OCI-LY1 (cell line): Measurements from ENCODE around the gene COMMD4.
"Not testable (repeated sequence)": the region's sequence is repeated elsewhere in the genome, so short reads cannot be mapped to it uniquely, and the experiment has no call there.

Source experiments
- H2AFZ ChIP-seq: fragments of 200-600 bp; sonication (generic), shearing (Covaris generic); 2 replicates; pipeline ENCODE4 v1.6.0; 2014; ENCODE audit warnings: antibody characterized with exemption, mild to moderate bottlenecking, low read length
- H3F3A ChIP-seq: fragments of 200-600 bp; sonication (generic), shearing (Covaris generic); 2 replicates; pipeline ENCODE4 v1.6.0; 2014; ENCODE audit warnings: mild to moderate bottlenecking, antibody characterized with exemption, low read length, moderate library complexity; ENCODE audit not compliant: insufficient read depth
- H3K27ac ChIP-seq: fragments of 200-600 bp; sonication (generic); 2 replicates; pipeline ENCODE4 v1.5.1; 2014; ENCODE audit warnings: low read length, mixed run types, mild to moderate bottlenecking, low read depth; ENCODE audit not compliant: poor library complexity, severe bottlenecking
- H3K27me3 ChIP-seq: fragments of 200-600 bp; sonication (generic); 2 replicates; pipeline ENCODE4 v1.6.0; 2014; ENCODE audit warnings: antibody characterized with exemption, mild to moderate bottlenecking, low read length, moderate library complexity; ENCODE audit not compliant: insufficient read depth
- H3K36me3 ChIP-seq: fragments of 200-600 bp; sonication (generic); 2 replicates; pipeline ENCODE4 v1.6.1; 2014; ENCODE audit warnings: mild to moderate bottlenecking, antibody characterized with exemption, low read length, moderate library complexity, mixed read lengths; ENCODE audit not compliant: insufficient read depth
- H3K4me1 ChIP-seq: fragments of 200-600 bp; sonication (generic); 2 replicates; pipeline ENCODE4 v1.5.1; 2014; ENCODE audit warnings: mild to moderate bottlenecking, low read length, moderate library complexity; ENCODE audit not compliant: insufficient read depth, severe bottlenecking
- H3K4me2 ChIP-seq: fragments of 200-600 bp; sonication (generic), shearing (Covaris generic); 2 replicates; pipeline ENCODE4 v1.6.1; 2014; ENCODE audit warnings: low read length
- H3K4me3 ChIP-seq: fragments of 200-600 bp; sonication (generic); 2 replicates; pipeline ENCODE4 v1.5.1; 2014; ENCODE audit warnings: low read length, low read depth, mild to moderate bottlenecking, mixed read lengths; ENCODE audit not compliant: poor library complexity, severe bottlenecking
- H3K79me2 ChIP-seq: fragments of 200-600 bp; shearing (Covaris generic); 2 replicates; pipeline ENCODE4 v1.6.1; 2016; ENCODE audit warnings: mixed run types, low read length, mixed read lengths; ENCODE audit not compliant: insufficient read depth
- H3K9ac ChIP-seq: fragments of 200-600 bp; sonication (generic), shearing (Covaris generic); 2 replicates; pipeline ENCODE4 v1.6.1; 2014; ENCODE audit warnings: mild to moderate bottlenecking, low read length, mixed read lengths
- H3K9me2 ChIP-seq: fragments of 200-600 bp; sonication (generic), shearing (Covaris generic); 2 replicates; pipeline ENCODE4 v1.6.1; 2014; ENCODE audit warnings: low read depth, mild to moderate bottlenecking, low read length, mixed read lengths
- H3K9me3 ChIP-seq: fragments of 200-600 bp; shearing (Covaris generic); 2 replicates; pipeline ENCODE4 v1.6.1; 2014; ENCODE audit warnings: low read length, mixed read lengths
- H4K20me1 ChIP-seq: fragments of 200-600 bp; sonication (generic), shearing (Covaris generic); 2 replicates; pipeline ENCODE4 v1.6.0; 2016; ENCODE audit warnings: mild to moderate bottlenecking, low read length; ENCODE audit not compliant: insufficient read depth
- EZH2 ChIP-seq: fragments of 200-600 bp; sonication (generic), shearing (Covaris generic); IDR thresholded peaks from 2 replicates; pipeline ENCODE4 v1.8.0; 2017; ENCODE audit warnings: borderline replicate concordance, mixed run types, mild to moderate bottlenecking, antibody characterized with exemption, low read length, moderate library complexity, mixed read lengths
- TF ChIP-seq, protein P1 (sequence below): fragments of 200-600 bp; sonication (generic), shearing (Covaris generic); IDR thresholded peaks from 2 replicates; pipeline ENCODE4 v1.5.1; 2017; ENCODE audit warnings: mild to moderate bottlenecking, antibody characterized with exemption, low read length, moderate library complexity, mixed read lengths

Gene COMMD4

DNA sequence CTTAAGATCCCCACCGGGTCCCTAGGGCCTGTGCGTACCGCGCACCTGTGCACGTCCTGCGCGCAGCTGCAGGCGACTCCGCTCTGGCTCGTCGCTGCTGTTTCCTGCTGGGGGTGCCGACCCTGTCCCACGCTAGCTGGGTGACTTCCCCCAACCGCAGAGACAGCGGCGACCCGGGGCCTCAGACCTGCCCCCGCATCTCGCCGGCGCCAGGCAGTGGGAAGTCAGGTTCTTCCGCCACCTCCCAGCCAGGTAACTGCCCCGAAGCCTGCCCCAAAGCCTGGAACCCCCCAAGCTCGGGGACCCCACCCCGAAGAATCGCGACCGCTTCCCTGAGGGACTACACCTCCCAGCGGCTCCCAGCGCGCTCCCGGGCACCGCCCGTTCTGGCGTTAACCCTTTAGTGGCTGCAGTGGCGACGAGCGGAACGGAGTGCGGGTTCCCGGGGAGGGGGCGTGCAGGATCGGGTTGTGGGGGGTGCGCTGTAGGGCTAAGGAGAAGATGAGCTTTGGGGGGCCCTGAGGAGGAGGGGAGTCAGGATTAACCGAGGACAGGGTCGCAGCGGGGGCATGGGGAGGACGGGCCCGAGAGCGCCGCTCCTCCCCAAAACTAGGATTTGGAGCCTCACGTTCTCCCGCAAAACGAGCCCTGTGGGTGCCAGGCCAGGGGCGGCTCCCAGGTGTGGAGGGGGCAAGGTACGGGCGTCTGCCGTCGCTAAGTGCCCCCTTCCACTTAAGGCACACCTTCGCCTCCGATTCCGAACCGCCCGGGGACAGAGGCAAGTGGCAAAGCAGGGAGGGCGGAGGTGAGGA lies 11.6 kb downstream of the COMMD4 start:
- Histone ChIP-seq H4K20me1 (no peaks in the 10 kb centered on the region), H3K4me2 (peak overlapping the region; percentile 82), H3K9ac (peak overlapping the region; percentile 93), H2AFZ (no peak overlapping the region), H3K27me3 (no peaks in the 10 kb centered on the region), H3K27ac (peak overlapping the region; percentile 93), H3K9me3 (no peaks in the 10 kb centered on the region), H3K4me3 (peak overlapping the region; percentile 90), H3F3A (no peaks in the 10 kb centered on the region), H3K79me2 (no peaks in the 10 kb centered on the region), H3K9me2 (no peaks in the 10 kb centered on the region), H3K4me1 (peaks cover 49% of the 10 kb centered on the region), H3K36me3 (peaks cover 37% of the 10 kb centered on the region)
- TF ChIP-seq, protein P1, sequence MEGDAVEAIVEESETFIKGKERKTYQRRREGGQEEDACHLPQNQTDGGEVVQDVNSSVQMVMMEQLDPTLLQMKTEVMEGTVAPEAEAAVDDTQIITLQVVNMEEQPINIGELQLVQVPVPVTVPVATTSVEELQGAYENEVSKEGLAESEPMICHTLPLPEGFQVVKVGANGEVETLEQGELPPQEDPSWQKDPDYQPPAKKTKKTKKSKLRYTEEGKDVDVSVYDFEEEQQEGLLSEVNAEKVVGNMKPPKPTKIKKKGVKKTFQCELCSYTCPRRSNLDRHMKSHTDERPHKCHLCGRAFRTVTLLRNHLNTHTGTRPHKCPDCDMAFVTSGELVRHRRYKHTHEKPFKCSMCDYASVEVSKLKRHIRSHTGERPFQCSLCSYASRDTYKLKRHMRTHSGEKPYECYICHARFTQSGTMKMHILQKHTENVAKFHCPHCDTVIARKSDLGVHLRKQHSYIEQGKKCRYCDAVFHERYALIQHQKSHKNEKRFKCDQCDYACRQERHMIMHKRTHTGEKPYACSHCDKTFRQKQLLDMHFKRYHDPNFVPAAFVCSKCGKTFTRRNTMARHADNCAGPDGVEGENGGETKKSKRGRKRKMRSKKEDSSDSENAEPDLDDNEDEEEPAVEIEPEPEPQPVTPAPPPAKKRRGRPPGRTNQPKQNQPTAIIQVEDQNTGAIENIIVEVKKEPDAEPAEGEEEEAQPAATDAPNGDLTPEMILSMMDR = no peak
- TF ChIP-seq EZH2 = no peak

DNA sequence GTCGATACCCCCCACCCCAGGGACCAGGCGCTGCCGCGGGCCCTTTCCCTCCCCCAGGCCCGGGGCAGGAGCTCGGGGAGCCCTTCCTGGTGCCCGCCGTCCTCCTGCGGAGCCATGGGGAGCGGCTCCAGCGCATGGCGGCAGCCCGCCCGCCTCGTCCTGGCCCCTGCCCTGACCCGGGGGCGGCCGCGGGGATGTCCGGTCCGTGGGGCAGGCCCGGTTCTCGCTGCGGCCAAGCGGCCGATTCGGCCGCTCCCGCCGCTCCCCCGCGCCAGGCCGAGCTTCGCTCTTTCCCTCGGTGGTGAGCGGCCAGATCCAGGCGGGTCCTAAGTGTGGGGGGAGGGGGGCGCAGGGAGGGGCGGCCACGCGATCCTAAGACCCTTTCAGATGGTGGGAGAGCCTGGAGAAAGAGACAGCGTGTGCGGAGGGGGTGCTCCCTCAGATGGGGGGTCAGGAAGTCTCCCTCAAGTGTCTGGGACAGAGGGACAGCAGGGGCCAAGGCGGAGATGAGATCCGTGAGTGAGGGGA lies 12.2 kb downstream of the COMMD4 start:
- H3K9me3 ChIP-seq = no peaks in the 10 kb centered on the region
- no peak overlapping the region for H2AFZ ChIP-seq
- peaks cover 41% of the 10 kb centered on the region for H3K36me3 ChIP-seq
- H3K4me3 ChIP-seq = peak overlapping the region; percentile 90
- no peaks in the 10 kb centered on the region for H4K20me1 ChIP-seq
- peak overlapping the region; percentile 82 for H3K4me2 ChIP-seq
- TF ChIP-seq, protein P1 = no peak
- no peak for TF ChIP-seq EZH2
- peak overlapping the region; percentile 93 for H3K9ac ChIP-seq
- no peaks in the 10 kb centered on the region for H3K79me2 ChIP-seq
- H3K27me3 ChIP-seq = no peaks in the 10 kb centered on the region
- H3F3A ChIP-seq = no peaks in the 10 kb centered on the region
- no peaks in the 10 kb centered on the region for H3K9me2 ChIP-seq
- H3K4me1 ChIP-seq = peaks cover 49% of the 10 kb centered on the region
- H3K27ac ChIP-seq = peak overlapping the region; percentile 93

DNA sequence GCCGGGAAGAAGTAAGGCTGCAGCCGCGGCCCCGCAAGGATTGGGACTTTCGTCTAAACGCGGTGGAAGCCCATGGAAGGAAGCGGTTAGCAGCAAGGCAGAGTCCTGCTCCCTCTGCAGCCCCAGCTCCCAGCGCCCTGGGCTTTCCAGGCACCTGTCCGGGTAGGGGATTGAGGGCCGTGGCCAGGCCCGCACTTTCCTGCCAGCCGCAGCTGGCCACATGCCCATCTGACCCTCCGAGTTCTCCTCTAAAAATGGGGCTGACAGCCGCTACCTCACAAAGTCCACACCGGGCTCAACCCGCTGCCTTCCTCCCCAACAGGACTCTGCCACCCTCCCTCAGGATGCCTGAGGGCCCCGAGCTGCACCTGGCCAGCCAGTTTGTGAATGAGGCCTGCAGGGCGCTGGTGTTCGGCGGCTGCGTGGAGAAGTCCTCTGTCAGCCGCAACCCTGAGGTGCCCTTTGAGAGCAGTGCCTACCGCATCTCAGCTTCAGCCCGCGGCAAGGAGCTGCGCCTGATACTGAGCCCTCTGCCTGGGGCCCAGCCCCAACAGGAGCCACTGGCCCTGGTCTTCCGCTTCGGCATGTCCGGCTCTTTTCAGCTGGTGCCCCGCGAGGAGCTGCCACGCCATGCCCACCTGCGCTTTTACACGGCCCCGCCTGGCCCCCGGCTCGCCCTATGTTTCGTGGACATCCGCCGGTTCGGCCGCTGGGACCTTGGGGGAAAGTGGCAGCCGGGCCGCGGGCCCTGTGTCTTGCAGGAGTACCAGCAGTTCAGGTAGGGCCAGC lies 12.9 kb downstream of the COMMD4 start:
- Histone ChIP-seq H3K27me3 (no peaks in the 10 kb centered on the region), H3K79me2 (no peaks in the 10 kb centered on the region), H3K9me3 (no peaks in the 10 kb centered on the region), H3K9ac (peak overlapping the region; percentile 93), H3K27ac (peak overlapping the region; percentile 93), H3K9me2 (no peaks in the 10 kb centered on the region), H2AFZ (no peak overlapping the region), H3K36me3 (peaks cover 48% of the 10 kb centered on the region), H3K4me3 (peak overlapping the region; percentile 90), H3K4me1 (peaks cover 46% of the 10 kb centered on the region), H4K20me1 (no peaks in the 10 kb centered on the region), H3K4me2 (peak overlapping the region; percentile 82), H3F3A (no peaks in the 10 kb centered on the region)
- TF ChIP-seq, protein P1 = no peak
- TF ChIP-seq EZH2 = no peak

DNA sequence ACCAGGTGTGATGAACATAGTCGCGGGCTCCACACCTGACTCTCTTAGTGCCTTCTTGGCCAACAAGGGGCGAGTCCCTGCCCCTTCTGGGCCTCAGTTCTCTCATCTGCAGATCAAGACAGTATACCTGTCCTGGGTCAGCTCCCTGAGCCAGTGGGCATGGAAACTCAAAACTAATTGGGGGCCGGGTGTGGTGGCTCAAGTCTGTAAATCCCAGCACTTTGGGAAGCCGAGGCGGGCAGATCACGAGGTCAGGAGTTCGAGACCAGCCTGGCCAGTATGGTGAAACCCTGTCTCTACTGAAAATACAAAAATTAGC lies 13.4 kb downstream of the COMMD4 start:
- H3K4me1 ChIP-seq = peaks cover 44% of the 10 kb centered on the region
- H3K79me2 ChIP-seq, H3K9ac ChIP-seq, H4K20me1 ChIP-seq, H2AFZ ChIP-seq, H3K9me2 ChIP-seq, H3K27me3 ChIP-seq, H3K9me3 ChIP-seq, H3F3A ChIP-seq: not testable (repeated sequence)
- peak overlapping the region; percentile 90 for H3K4me3 ChIP-seq
- peak overlapping the region; percentile 93 for H3K27ac ChIP-seq
- H3K36me3 ChIP-seq = peaks cover 53% of the 10 kb centered on the region
- peak overlapping the region; percentile 82; the same call in 1 of the 2 replicates for H3K4me2 ChIP-seq
